GM23338 (cell line): ENCODE measurements around the gene TBPL1. TPM values are rescaled to one million over a fixed set of nuclear protein-coding genes. Genes with fewer than 3 reads are reported as not detected.
A peak's percentile ranks its signal among the peaks of the same experiment; 100 is the strongest.

ENCODE experiments used
- ATAC-seq: fragments of 200-7000 bp; cut with Tn5 transposase; 3 replicates; pipeline ENCODE4 v1.9.1; 2020
- DNase-seq: peaks from one replicate; pipeline ENCODE4 v3.0.0-alpha.2; 2015; ENCODE audit warnings: low spot score
- H2AFZ ChIP-seq: fragments of 200-600 bp; sonication (generic); 2 replicates; pipeline ENCODE4 v1.8.0; 2016; ENCODE audit warnings: antibody characterized with exemption, mild to moderate bottlenecking, moderate library complexity
- H3F3A ChIP-seq: fragments of 200-600 bp; sonication (generic); replicated peaks from 2 replicates; pipeline ENCODE4 v1.8.0; 2017; ENCODE audit warnings: antibody characterized with exemption, mixed run types, low read depth
- H3K27ac ChIP-seq: fragments of 200-600 bp; sonication (generic); 2 replicates; pipeline ENCODE4 v1.6.1; 2016; ENCODE audit warnings: low read depth
- H3K27me3 ChIP-seq: fragments of 200-600 bp; sonication (generic); 2 replicates; pipeline ENCODE4 v1.8.0; 2016; ENCODE audit warnings: mild to moderate bottlenecking, mixed run types, moderate library complexity; ENCODE audit not compliant: insufficient read depth
- H3K36me3 ChIP-seq: fragments of 200-600 bp; sonication (generic); 2 replicates; pipeline ENCODE4 v1.8.0; 2016; ENCODE audit warnings: mild to moderate bottlenecking; ENCODE audit not compliant: insufficient read depth
- H3K4me1 ChIP-seq: fragments of 200-600 bp; sonication (generic); 2 replicates; pipeline ENCODE4 v1.8.0; 2016; ENCODE audit warnings: mild to moderate bottlenecking, moderate library complexity; ENCODE audit not compliant: insufficient read depth
- H3K4me2 ChIP-seq: fragments of 200-600 bp; sonication (generic); 2 replicates; pipeline ENCODE4 v1.7.1; 2017; ENCODE audit warnings: mixed run types
- H3K4me3 ChIP-seq: fragments of 200-600 bp; sonication (generic); 2 replicates; pipeline ENCODE4 v1.6.1; 2016; ENCODE audit warnings: mixed run types
- H3K79me2 ChIP-seq: fragments of 200-600 bp; sonication (generic); replicated peaks from 2 replicates; pipeline ENCODE4 v1.8.0; 2017; ENCODE audit warnings: mild to moderate bottlenecking; ENCODE audit not compliant: insufficient read depth
- H3K9me2 ChIP-seq: fragments of 200-600 bp; sonication (generic); 2 replicates; pipeline ENCODE4 v1.8.0; 2017; ENCODE audit not compliant: insufficient read depth
- H4K20me1 ChIP-seq: fragments of 200-600 bp; sonication (generic); replicated peaks from 2 replicates; pipeline ENCODE4 v1.8.0; 2017; ENCODE audit warnings: mild to moderate bottlenecking; ENCODE audit not compliant: insufficient read depth
- H3K27ac Mint-ChIP-seq: 2 replicates; pipeline ENCODE4 v1.8.0; 2020; ENCODE audit warnings: inconsistent platforms, mild to moderate bottlenecking, moderate library complexity, mixed read lengths
- H3K27me3 Mint-ChIP-seq: 3 replicates; pipeline ENCODE4 v1.8.0; 2022; ENCODE audit warnings: low read depth, mild to moderate bottlenecking, moderate library complexity, mixed read lengths, inconsistent platforms; ENCODE audit not compliant: insufficient read depth, poor library complexity
- H3K36me3 Mint-ChIP-seq: 3 replicates; pipeline ENCODE4 v1.8.0; 2021; ENCODE audit warnings: low read depth, mild to moderate bottlenecking, inconsistent platforms, moderate library complexity, mixed read lengths
- H3K4me1 Mint-ChIP-seq: 3 replicates; pipeline ENCODE4 v1.8.0; 2020; ENCODE audit warnings: mild to moderate bottlenecking, inconsistent platforms, mixed read lengths
- H3K4me3 Mint-ChIP-seq: 3 replicates; pipeline ENCODE4 v1.8.0; 2021; ENCODE audit warnings: moderate library complexity, mild to moderate bottlenecking, inconsistent platforms, mixed read lengths
- H3K9me3 Mint-ChIP-seq: 3 replicates; pipeline ENCODE4 v1.8.0; 2020; ENCODE audit warnings: moderate library complexity, mild to moderate bottlenecking, inconsistent platforms, mixed read lengths
- CREB1 ChIP-seq: fragments of 250-450 bp; sonication (Bioruptor Pico); IDR thresholded peaks from 2 replicates; pipeline ENCODE4 v1.5.0; 2020; ENCODE audit warnings: low read depth, mild to moderate bottlenecking, moderate library complexity
- CTCF ChIP-seq, 2 experiments: fragments of 200-600 bp in 1 of 2; sonication (generic) in 1 of 2; conservative IDR thresholded peaks; 2 replicates each; pipeline versions ENCODE4 v1.5.1 to v1.6.1; 2016 to 2017; ENCODE audit warnings: antibody characterized with exemption in 2 of 2, low read depth in 2 of 2, mild to moderate bottlenecking in 2 of 2, moderate library complexity in 1 of 2
- EZH2 ChIP-seq: fragments of 200-600 bp; sonication (generic); IDR thresholded peaks from one replicate; pipeline ENCODE4 v1.8.0; 2017; ENCODE audit warnings: antibody characterized with exemption, mild to moderate bottlenecking, low read depth; ENCODE audit not compliant: unreplicated experiment
- EZH2phosphoT487 ChIP-seq: fragments of 200-600 bp; sonication (generic); IDR thresholded peaks from one replicate; pipeline ENCODE4 v1.8.1; 2018; ENCODE audit warnings: antibody characterized with exemption; ENCODE audit not compliant: unreplicated experiment
- JUNB ChIP-seq: IDR thresholded peaks from one replicate; pipeline ENCODE4 v1.6.1; 2016; ENCODE audit warnings: antibody characterized with exemption; ENCODE audit not compliant: unreplicated experiment
- NANOG ChIP-seq: IDR thresholded peaks from 2 replicates; pipeline ENCODE4 v1.6.1; 2016; ENCODE audit warnings: antibody characterized with exemption, borderline replicate concordance
- POLR2AphosphoS5 ChIP-seq: IDR thresholded peaks from 2 replicates; pipeline ENCODE4 v1.6.1; 2016; ENCODE audit warnings: antibody characterized with exemption, low read depth
- STAT1 ChIP-seq: IDR thresholded peaks from one replicate; pipeline ENCODE4 v1.6.1; 2016; ENCODE audit warnings: antibody characterized with exemption; ENCODE audit not compliant: unreplicated experiment
- ZNF114 ChIP-seq: fragments of 250-450 bp; sonication (Bioruptor Pico); IDR thresholded peaks from 2 replicates; pipeline ENCODE4 v1.5.0; 2020; ENCODE audit warnings: mild to moderate bottlenecking, moderate library complexity
- ZNF331 ChIP-seq: fragments of 250-450 bp; sonication (Bioruptor Pico); IDR thresholded peaks from 2 replicates; pipeline ENCODE4 v1.5.0; 2020; ENCODE audit warnings: low read depth, mild to moderate bottlenecking, moderate library complexity
- ZNF462 ChIP-seq: fragments of 250-450 bp; sonication (Bioruptor Pico); IDR thresholded peaks from 2 replicates; pipeline ENCODE4 v1.5.0; 2020; ENCODE audit warnings: mild to moderate bottlenecking, moderate library complexity
- polyA plus RNA-seq: library from polyadenylated mRNA; unstranded; fragments of >200 nt; fragmentation: Nextera tagmentation; extraction: Ambion mirVana; gene quantifications from 2 replicates; pipeline ENCODE4 v1.2.1, GENCODE V29; 2016
- total RNA-seq: library from RNA; depleted of rRNA; stranded (reverse); fragments of >200 nt; shearing (Covaris generic); gene quantifications from 2 replicates; pipeline ENCODE4 v1.2.3, GENCODE V29; 2014

TBPL1 gene
- total and polyA plus RNA-seq, 2 experiments from 2014 or later: 72.9 to 139 TPM

GRCh38 chr6:133969921-133970295, 16.9 kb downstream of the TBPL1 start:
- DNase-seq: no peak
- Histone ChIP-seq H3K27me3 (no peaks in the 10 kb centered on the region), H3K4me2 (no peak overlapping the region), H3K9me2 (no peaks in the 10 kb centered on the region), H4K20me1 (peaks cover 18% of the 10 kb centered on the region), H3K4me1 (peaks cover 5% of the 10 kb centered on the region), H3F3A (no peaks in the 10 kb centered on the region), H3K36me3 (no peaks in the 10 kb centered on the region), H3K79me2 (peaks cover 98% of the 10 kb centered on the region), H3K27ac (no peak overlapping the region), H3K4me3 (no peak overlapping the region), H2AFZ (no peak overlapping the region)
- no peaks in the 10 kb centered on the region for H3K36me3 Mint-ChIP-seq
- TF ChIP-seq CTCF (conservative IDR thresholded peaks at IDR 0.05; ENCODE audit: low read depth in 2 of 2) (no peak), EZH2 (no peak), ZNF331 (CRISPR knock-in tag) (no peak), EZH2phosphoT487 (no peak), POLR2AphosphoS5 (no peak), CREB1 (no peak)
- no peak overlapping the region for H3K27ac Mint-ChIP-seq
- peaks cover 1% of the 10 kb centered on the region for H3K27me3 Mint-ChIP-seq
- H3K4me3 Mint-ChIP-seq: no peak overlapping the region
- H3K9me3 Mint-ChIP-seq: no peaks in the 10 kb centered on the region
- peaks cover 31% of the 10 kb centered on the region for H3K4me1 Mint-ChIP-seq
- ATAC-seq: no peak

DNA sequence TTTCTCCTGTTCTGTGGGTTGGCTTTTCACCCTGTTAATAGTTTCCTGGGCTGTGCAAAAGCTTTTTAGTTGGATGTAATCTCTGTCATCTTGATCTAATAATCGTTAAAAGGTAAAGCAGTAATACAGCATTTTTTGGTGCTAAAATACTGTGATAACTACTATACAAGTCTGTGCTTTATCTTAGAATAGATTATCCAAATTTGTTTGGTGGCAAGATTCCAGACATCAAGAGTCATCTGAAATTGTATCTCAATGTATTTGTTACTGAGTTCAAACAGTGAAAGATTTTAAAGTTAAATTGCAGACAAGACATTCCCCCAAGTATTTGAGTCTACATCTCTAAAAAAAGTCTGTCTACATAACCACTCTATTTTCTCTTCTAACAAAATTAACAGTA, 18.8 kb downstream of the TBPL1 start:
- H3K36me3 ChIP-seq: no peaks in the 10 kb centered on the region
- H3K9me2 ChIP-seq: no peaks in the 10 kb centered on the region
- Mint-ChIP-seq H3K36me3 (no peaks in the 10 kb centered on the region), H3K27ac (peak overlapping the region; percentile 21; the same call in 1 of the 2 replicates), H3K27me3 (no peaks in the 10 kb centered on the region), H3K9me3 (no peaks in the 10 kb centered on the region), H3K4me1 (peaks cover 37% of the 10 kb centered on the region), H3K4me3 (no peak overlapping the region)
- no peak overlapping the region for H2AFZ ChIP-seq
- TF ChIP-seq NANOG (no peak), JUNB (no peak), ZNF462 (no peak), ZNF114 (CRISPR knock-in tag) (no peak), EZH2phosphoT487 (no peak), EZH2 (no peak), STAT1 (no peak)
- no peak for DNase-seq
- peaks cover 98% of the 10 kb centered on the region for H3K79me2 ChIP-seq
- no peak for ATAC-seq
- H3F3A ChIP-seq: no peaks in the 10 kb centered on the region
- 0 out of 2 replicates have a peak, but pooled peaks cover 8% of the 10 kb centered on the region for H4K20me1 ChIP-seq
- no peak overlapping the region for H3K4me2 ChIP-seq
- H3K4me3 ChIP-seq: no peak overlapping the region
- peaks cover 19% of the 10 kb centered on the region for H3K4me1 ChIP-seq
- H3K27me3 ChIP-seq: no peaks in the 10 kb centered on the region
- H3K27ac ChIP-seq: peak overlapping the region; percentile 22; the same call in 1 of the 2 replicates
